Ecto neural progenitor cell (in vitro differentiated cells): ENCODE results near the gene IFT88.

Source experiments
- DNase-seq: peaks from one replicate; pipeline ENCODE4 v3.0.0-alpha.2; 2018; ENCODE audit warnings: low spot score

The IFT88 gene

DNA sequence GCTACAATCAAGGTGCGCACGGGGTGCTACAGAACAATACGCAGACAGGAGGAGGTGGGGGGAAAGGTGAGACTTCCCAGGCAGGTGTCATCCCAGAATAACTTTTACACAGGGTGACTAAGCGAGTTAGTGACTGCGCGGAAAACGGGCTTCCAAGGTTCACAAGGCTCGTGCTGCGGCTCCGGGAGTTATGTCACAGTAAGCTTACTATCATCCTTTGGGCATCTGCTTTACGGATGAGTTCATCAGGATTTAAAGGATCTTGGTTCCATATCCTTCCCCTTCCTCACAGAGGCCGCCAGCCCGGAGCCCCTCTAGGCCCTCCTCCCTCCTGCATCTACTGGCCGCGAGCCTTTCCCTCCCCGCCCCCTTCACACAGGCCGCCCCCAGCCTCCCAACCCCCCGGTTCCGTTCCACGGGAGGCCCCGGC lies 474 bp upstream of the IFT88 start:
- DNase-seq: no peak

DNA sequence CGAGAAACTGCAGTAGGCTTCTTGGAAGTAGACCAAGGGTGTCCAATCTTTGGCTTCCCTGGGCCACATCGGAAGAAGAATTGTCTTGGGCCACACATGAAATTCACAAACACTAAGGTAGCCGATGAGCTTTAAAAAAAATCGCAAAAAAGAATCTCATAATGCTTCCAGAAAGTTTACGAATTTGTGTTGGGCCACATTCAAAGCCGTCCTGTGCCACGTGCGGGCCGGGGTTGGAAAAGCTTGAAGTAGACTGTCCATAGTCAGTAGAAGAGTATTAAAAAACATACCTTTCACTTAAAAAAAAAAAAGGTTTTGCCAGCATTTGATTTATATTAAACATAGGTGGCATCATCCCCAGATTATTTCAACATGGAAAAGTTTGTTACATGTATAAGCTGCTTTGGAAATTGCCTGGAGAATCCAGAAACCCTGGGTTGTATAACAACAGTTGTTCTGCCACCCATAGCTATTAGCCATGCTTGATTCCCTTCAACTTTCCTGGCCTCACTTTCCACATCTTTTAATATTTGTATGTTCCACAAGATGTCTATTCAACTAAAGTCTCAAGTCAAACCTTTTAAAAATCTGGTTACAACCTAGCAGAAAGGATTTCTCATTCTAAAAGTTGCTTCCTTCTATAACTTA lies 1.0 kb downstream of the IFT88 start:
- no peak for DNase-seq

DNA sequence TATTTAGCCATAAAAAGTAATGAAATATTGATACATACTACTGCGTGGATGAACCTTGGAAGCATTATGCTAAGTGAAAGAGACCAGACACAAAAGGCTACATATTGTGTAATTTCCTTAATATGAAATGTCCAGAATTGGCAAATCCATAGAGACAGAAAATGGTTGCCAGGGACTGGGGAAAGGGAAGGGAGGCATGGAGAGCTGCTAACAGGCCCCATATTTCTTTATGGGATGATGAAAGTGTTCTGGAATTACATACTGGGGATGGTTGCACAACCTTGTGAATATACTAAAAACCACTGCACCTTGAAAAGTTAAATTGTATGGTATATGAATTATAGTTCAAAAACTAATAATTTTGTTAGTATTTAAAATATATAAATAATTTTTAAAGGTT lies 3.6 kb downstream of the IFT88 start:
- no peak for DNase-seq

DNA sequence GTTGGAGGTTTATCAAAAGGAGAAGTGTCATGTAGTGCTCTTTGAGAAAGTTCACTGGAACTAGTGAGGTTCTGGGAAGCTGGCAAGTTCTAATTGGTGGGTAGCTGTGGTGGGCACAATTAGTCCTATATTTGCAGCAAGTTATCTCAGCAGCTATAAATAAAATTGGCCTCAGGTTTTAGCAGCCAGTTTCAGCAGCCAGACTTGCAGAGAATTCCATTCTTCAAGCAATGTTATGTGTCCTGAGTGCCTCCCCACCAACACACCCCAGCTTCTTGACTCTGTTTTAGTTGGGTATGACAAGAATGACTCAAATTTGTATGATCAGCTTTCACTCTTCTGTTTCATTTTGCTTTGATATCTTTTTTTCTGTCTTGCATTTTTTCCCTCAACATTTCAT lies 4.7 kb downstream of the IFT88 start:
- no peak for DNase-seq

DNA sequence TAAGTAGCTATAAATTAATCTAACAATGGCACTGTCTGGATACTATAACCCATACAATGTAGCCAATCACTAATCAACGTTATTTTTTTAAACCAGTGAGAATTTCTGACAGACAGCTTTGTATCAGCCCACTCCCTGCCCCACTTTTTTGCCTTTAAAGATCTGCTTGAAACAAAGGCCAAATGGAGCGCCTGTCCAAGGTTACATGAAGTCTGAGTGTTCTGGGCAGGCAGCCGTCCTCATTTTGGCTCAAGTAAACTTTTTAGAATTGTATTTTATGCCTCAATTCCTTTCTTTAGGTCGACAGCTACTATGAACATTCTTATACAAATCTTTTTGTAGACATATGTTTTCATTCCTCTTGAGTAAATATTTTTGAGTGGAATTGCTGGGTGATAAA lies 6.2 kb downstream of the IFT88 start:
- no peak for DNase-seq

DNA sequence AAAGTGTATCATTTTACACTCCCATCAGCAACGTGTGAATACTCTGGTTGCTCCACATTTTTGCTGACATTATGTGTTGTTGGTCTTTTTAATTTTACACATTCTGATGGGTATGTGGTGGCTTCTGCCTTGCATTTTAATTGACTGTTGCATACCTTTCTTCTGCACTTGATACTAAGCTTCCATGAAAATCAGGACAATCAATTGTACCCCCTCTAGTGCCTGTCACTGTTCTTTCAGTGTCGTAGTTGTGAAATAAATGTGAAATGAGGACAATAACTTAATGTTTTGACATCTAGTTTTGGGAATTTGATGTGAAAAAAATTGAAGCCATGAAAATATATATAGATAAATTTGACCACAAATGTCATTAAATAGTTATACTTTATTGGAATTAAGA lies 6.7 kb downstream of the IFT88 start:
- DNase-seq: no peak

DNA sequence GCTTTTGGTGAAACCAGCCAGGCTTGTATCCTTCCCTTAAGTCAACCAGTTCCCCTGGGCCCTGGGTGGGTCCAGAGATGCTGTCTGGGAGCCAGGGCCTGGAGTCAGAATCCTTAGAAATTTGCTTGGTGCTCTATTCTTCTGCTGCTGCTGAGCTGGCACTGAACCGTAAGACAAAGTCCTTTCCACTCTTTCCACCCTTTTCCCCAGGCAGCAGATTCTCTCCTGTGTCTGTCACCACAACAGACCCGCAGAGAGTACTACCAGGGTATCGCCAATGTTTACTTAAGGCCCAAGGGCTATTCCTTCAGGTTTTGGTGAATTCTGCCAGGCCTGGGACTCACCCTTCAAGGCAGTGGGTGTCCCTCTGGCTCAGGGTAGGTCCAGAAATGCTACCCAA lies 12.2 kb downstream of the IFT88 start:
- no peak for DNase-seq

DNA sequence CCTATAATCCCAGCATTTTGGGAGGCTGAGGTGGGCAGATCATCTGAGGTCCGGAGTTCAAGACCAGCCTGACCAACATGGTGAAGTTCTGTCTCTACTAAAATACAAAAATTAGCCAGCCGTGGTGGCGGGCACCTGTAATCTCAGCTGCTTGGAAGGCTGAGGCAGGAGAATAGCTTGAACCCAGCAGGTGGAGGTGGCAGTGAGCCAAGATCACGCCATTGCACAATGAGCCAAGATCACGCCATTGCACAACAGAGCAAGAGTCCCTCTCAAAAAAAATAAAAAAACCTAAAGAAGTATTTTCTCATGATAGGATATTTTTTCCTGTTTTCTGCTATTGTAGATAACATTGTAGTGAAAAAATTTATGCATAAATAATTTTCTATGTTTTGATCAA lies 13.3 kb downstream of the IFT88 start:
- DNase-seq: no peak

DNA sequence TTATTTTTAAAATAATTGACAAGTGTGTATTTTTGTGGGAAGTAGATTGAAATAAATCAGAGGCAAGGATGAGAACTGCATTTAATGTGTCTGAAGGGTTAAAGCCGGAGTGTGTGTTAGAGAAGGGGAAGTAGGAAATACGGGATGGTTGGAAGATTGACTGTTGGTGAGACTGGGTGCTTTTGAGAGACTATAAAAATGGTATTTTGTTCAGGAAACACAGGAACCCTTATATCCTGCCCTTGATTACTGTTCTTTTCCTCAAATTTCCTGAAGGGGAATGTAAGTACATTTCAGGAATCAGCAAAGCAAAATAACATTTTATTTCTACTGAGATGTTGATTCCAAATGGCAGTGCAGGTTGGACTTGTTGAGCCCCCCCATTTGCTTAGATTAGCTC lies 15.1 kb downstream of the IFT88 start:
- no peak for DNase-seq

DNA sequence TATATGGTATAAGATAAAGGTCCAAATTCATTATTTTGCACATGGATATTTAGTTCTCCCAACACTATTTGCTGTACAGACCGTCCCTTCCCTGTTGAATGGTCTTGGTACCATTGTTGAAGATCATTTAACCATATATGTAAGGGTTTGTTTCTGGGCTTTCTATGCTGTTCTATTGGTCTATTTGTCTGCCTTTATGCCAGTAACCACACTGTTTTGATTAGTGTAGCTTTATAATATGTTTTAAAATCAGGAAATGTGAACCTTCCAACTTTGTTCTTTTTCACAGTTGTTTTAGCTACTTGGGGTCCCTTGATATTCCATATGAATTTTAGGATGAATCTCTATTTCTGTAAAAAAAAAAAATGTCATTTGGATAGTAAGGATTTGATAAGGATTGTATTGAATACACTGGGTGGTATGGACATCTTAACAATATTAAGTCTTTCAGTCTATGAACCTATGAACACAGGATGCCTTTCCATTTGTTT lies 16.9 kb downstream of the IFT88 start:
- DNase-seq: no peak

DNA sequence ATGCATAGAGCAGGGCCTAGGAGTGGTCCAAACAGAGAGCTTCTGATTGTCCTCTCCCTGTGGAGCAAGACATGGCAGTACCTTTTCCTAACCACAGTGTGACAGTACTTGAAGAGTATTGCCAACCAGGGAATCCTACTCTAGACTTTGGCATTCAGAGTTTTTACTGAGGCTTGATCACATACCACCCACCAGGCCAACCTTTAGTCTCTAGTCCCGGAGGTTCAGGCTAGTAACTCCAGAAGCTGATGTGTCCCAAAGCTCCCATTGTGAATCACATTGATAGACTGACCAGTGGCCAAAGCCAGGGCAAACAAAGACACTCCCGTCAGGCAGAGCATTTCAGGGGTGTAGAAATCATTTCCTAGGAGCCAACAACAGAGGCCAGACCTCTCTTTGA lies 18.4 kb downstream of the IFT88 start:
- DNase-seq: no peak

DNA sequence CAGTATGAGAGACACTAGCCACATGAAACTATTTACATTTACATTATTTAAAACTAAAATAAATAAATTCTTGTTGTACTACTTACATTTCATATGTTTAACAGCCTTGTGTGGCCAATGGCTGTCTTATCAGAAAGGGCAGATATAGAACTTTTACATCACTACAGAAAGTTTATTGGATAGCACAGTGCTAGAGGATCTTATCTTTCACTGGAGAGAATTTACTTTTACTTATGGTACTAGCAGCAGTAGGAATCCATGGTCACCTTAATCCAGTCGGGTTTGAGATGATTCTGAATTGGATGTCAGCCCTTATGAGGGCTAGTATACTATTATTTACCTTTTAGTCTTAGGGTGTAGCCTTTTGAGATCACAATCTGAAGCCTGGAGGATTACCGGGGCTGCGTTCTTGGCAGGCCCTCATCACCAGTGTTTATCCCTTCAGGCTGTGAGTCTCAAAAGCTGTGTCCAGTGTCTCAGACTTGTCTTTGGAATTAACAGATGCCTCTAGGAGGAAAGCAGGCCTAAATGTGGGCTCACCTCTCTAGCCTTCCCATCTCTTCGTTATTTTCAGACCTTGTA lies 21.7 kb downstream of the IFT88 start:
- no peak for DNase-seq

DNA sequence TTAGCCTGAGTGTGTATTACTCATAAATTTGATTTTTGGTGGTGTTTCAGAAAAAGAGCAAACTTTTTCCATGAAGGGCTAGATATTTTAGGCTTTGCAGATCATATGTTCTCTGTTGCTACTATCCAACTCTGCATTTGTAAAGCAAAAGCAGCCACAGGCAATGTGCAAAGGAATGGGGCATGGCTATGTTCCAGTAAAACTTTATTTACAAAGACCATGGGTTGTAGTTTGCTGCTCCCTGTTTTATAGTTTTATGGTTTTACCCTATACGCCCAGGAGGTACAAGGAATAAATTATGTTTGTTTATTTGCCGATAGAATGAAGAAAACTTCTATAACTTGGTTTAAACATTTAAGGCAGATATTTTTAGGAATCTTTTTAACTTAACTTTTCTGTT lies 23.6 kb downstream of the IFT88 start:
- no peak for DNase-seq

DNA sequence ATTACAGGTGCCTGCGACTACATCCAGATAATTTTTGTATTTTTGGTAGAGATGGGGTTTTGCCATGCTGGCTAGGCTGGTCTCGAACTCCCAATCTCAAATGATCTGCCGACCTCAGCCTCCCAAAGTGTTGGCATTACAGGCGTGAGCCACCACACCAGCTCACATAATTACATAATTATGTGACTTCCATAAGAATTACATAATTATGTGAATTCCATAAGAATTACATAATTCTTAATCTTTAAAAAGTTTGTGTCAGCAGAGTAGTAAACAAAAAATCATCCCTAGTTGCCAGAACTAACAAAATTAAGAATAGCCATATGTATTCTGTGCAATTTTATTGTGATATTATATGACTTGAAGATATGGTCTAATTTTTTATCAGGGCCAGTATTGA lies 25.6 kb downstream of the IFT88 start:
- no peak for DNase-seq

DNA sequence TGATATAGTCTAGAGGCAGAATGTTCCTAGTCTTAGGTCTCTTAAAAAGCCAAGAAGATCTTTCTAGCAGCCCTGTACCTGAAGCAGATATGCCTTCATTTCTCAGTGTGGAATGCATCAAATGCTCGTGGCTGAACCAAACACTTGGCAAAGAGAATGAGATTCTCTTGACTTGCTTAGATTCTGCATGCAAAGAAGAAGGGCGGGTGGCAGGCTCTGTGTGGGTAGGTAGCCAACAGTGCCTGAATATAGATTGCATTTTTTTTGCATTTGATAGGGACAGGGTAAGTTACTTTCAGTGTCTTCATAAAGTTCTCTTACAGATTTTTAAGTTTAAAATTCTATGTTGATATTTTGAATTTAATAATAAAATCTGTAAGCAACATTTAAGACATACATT lies 27.3 kb downstream of the IFT88 start:
- no peak for DNase-seq

DNA sequence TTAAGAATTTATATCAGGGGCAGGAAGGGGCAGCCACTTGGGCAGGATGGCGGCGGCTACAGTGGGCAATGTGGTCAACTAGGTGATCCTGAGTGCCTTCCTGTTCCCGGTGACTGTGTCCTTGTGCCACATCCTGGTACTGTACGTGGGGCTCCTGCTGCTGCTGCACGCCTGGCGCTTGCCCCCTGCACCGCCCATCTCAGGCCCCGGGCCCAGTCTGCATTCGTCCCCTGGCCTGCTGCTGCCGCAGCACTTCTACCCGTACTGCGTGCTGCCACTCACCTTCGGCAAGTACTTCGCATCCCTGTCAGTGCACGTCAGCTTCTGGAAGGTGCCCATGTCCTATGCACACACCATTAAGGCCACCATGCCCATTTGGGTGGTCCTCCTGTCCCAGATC lies 40.1 kb downstream of the IFT88 start:
- DNase-seq: no peak

DNA sequence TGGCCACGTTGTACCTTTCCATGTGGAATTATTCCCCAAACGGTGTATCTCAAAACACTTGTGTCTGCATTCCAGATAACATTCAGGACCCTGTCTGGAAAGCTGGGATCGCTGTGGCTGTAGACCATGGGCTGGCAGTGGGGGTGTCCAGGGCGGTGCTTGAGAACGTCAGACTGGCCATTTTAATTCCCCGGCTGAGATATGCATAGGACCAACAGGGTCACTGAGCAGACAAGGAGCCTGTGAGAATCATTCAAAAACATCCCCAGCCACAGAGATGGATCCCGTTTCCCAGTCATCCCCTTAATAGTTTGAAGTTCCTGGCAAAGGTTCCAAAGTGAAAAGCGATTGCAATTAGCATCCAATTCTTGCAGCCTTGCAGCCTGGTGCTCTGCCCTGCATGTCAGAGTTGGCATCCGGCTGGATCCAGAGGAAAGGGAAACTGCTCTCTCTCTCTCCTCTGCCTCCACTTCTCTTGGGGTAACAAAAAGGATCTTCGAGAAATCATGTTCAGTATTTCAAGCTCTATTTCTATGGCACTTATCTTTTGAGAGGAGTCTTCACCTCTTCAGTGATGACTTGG lies 41.6 kb downstream of the IFT88 start:
- no peak for DNase-seq

DNA sequence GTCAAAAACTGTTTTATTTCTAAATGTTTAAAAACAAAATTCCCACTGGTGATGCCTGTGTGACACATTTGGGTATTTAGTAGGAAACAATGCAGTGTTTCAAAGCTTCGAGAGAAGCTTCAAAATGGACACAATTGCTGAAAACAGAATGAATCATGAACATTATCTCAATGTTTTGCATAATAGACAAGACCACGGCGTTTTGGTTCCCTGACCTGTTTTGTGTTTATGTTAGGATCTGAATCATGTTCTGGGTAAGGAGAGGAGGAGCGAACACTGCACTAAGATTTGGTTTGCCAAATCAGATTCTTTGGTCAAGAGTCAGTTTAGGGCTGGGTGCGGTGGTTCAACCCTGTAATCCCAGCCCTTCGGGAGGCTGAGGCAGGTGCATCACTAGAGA lies 42.2 kb downstream of the IFT88 start:
- no peak for DNase-seq

DNA sequence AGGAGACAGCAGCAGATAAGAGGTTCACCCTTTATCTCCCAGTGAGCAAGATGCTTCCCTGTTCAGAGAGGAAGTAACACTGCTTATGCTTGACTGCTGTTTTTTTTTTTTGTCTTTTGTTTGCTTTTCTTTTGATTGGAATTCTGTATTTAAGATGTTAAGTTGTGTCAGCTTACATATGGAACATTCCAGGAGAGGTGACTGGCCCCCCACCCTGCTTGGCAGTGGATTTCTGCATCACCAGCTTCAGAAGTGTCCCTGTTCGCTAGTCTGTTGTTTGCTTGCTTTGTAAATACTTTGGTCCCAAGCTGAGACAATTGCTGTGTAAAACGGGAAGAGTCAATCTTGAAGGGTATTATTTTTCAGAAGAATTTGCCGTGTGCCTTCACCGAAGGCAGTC lies 43.0 kb downstream of the IFT88 start:
- no peak for DNase-seq

DNA sequence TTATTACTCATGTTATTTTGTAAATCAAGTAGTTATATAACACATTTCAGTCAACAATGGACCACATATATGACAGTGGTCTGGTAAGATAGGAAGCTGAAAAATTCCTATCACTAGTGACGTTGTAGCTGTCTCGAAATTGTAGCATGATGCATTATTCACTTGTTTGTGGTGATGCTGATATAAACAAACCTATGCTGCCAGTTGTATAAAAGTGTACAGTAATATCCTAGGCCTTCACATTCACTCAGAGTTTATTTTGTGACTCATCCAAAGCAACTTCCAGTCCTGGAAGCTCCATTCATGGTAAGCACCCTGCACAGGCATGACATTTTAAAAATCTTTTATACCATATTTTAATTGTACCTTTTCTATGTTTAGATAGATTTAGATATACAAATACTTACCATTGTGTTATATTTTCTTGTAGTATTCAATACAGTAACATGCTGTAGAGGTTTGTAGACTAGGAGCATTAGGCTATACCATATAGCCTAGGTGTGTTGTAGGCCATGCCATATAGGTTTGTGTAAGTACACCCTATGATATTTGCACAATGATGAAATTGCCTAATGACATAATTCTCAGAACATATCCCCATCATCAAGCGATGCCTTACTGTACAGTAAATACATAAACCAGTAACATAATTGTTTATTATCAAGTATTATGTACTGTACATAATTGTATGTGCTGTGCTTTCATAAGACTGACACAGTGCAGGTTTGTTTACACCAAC lies 49.3 kb downstream of the IFT88 start:
- DNase-seq: no peak

DNA sequence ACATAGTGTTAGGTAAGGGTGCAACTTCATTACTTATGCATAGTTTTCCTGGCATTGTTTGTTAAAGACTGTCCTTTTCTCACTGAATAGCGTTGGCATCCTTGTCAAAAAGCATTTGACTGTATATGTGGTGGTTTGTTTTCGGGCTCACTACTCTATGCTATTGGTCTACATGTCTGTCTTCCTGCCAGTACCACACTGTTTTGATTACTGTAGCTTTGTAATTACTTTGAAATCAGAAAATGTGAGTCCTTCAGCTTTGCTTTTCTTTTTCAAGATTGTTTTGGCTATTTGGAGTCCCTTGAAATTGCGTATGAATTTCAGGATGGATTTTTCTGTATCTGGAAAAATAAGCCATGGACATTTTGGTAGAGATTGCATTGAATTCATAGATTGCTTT lies 56.0 kb downstream of the IFT88 start:
- DNase-seq: no peak

DNA sequence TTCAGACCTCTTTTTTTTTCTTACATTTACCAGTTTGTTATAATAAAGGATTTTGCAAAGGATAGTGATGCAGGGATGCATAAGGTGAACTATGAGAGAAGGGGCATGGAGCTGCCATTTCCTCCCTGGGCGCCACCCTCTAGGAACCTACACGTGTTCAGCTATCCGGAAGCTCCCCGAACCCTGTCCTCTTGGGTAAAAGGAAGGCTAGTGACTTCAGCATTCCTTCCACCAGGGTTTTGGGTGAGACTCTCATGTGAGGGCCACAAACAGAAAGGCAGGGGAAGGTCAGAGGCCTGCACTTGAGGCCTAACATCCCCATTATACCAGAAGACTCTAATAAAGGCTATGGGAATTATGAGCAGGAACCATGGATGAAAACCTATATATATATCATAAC lies 57.3 kb downstream of the IFT88 start:
- no peak for DNase-seq

DNA sequence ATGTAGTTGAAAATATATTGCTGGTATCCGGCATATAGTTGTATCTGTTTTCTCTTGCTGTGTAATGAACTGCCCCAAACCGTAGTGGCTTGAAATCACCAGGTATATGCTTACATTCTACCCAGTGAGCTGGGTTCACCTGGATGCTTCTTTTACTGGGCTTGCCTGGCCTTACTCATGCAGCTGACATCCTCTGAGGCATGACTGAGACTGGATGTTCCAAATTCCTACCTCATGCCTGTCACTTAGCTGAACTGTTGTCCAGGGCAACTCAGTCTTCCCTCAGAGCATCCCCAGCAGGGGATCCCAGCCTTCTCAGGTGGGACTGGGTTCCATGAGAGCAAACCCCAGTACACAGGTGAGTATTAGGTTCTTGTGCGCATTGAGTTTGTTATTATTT lies 66.8 kb downstream of the IFT88 start:
- DNase-seq: no peak
